PC-3 (cell line): ENCODE data around the gene AADACL4.

ENCODE experiments used
- CTCF ChIP-seq: fragments of 300-600 bp; sonication (generic); conservative IDR thresholded peaks from 2 replicates; pipeline ENCODE4 v1.5.1; 2017; ENCODE audit warnings: antibody characterized with exemption, low read depth, mild to moderate bottlenecking, low read length
- EZH2 ChIP-seq: fragments of 300-600 bp; sonication (generic); IDR thresholded peaks from one replicate; pipeline ENCODE4 v1.6.1; 2017; ENCODE audit warnings: antibody characterized with exemption, mild to moderate bottlenecking, low read length; ENCODE audit not compliant: unreplicated experiment
- EZH2phosphoT487 ChIP-seq: fragments of 300-600 bp; sonication (generic); IDR thresholded peaks from 2 replicates; pipeline ENCODE4 v1.6.1; 2018; ENCODE audit warnings: mild to moderate bottlenecking, antibody characterized with exemption, low read length, borderline replicate concordance

GRCh38 chr1:12643785-12644184, at the start of gene AADACL4:
- TF ChIP-seq CTCF (no peak), EZH2 (no peak), EZH2phosphoT487 (no peak)
